ENCODE measurements around the gene CYP51A1. TPM values are rescaled to one million over a fixed set of nuclear protein-coding genes. Genes with fewer than 3 reads are reported as not detected.
A peak's percentile ranks its signal among the peaks of the same experiment; 100 is the strongest.

Gene CYP51A1
- total RNA-seq, 1 experiment from 2014 or later, result 80.0 TPM

DNA sequence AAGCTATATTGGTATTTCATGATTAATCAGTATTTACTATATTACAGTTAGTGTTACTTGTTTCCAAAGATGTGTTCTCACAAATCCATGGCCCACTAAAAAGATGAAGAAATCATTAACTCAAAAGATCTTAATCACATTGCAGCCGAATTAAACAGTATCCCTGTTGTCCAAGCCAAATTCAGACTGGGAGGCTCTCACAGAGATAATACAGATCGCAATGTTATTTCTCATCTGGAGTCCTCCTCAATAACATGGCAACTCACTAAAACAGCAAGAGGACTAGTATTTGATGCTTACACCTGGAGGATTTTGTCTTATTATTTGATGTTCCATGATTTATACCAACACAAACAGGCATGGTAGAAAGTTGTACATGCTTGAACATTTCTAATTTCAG, 23.4 kb downstream of the CYP51A1 start:
- DNase-seq, result no peak
- H3K4me3 Mint-ChIP-seq, result no peak overlapping the region
- H3K27ac ChIP-seq (ENCODE audit: insufficient read length, low read depth, low read length), result no peak overlapping the region
- H3K4me2 ChIP-seq (ENCODE audit: insufficient read depth, insufficient read length, low read length), result no peak overlapping the region
- no peak overlapping the region for H3K9ac ChIP-seq (ENCODE audit: extremely low read depth, insufficient read length, low read length)
- H2BK120ac ChIP-seq (ENCODE audit: low read depth, low read length, poor library complexity, severe bottlenecking), result no peak overlapping the region
- H3K36me3 Mint-ChIP-seq (ENCODE audit: insufficient read depth in 1 of 3, low read depth in 3 of 3), result peaks cover 5 to 41% (median 36%) of the 10 kb centered on the region in 3 experiments; a peak in 6 of 7 replicates
- H3K9me3 ChIP-seq (ENCODE audit: control insufficient read depth, low read depth, low read length), result no peaks in the 10 kb centered on the region
- H4K91ac ChIP-seq (ENCODE audit: insufficient read length, low read depth, low read length), result no peak overlapping the region
- peak overlapping the region in 1 of 3 experiments; percentile 50; a peak in 1 of 7 replicates for H3K27ac Mint-ChIP-seq
- no peaks in the 10 kb centered on the region for H3K79me2 ChIP-seq (ENCODE audit: insufficient read depth, low read length)
- H2AFZ ChIP-seq (ENCODE audit: low read length), result no peak overlapping the region
- no peak overlapping the region for H3K56ac ChIP-seq (ENCODE audit: insufficient read length, low read depth, low read length)
- no peak overlapping the region for H2BK15ac ChIP-seq (ENCODE audit: low read depth, low read length)
- H2BK20ac ChIP-seq (ENCODE audit: low read depth, low read length, poor library complexity, severe bottlenecking), result no peak overlapping the region
- H4K20me1 ChIP-seq (ENCODE audit: control insufficient read depth, insufficient read depth, insufficient read length), result no peaks in the 10 kb centered on the region
- no peak overlapping the region for H4K5ac ChIP-seq (ENCODE audit: insufficient read length, low read depth, low read length)
- H3K4me1 ChIP-seq (ENCODE audit: insufficient read depth, low read length), result no peaks in the 10 kb centered on the region
- no peak overlapping the region for H3T11ph ChIP-seq (ENCODE audit: low read length)
- no peak overlapping the region for H3K14ac ChIP-seq (ENCODE audit: insufficient read depth, low read length)
- H3K27me3 Mint-ChIP-seq (ENCODE audit: low read depth), result no peaks in the 10 kb centered on the region
- no peak overlapping the region for H2AK5ac ChIP-seq (ENCODE audit: insufficient read length, low read length)
- H2BK12ac ChIP-seq (ENCODE audit: insufficient read length, low read depth, low read length), result no peak overlapping the region
- H4K8ac ChIP-seq (replicated peaks; ENCODE audit: insufficient read length, low read depth, low read length), result no peak overlapping the region
- WGBS (ENCODE audit: extremely low coverage, insufficient read length, low lambda C conversion rate), result no CpG with 5 or more reads among the region's 2 CpGs
- no peak overlapping the region for H3K4ac ChIP-seq (ENCODE audit: low read depth, low read length)
- H3K18ac ChIP-seq (ENCODE audit: insufficient read length, low read depth, low read length), result no peak overlapping the region
- H3K27me3 ChIP-seq (ENCODE audit: insufficient read depth, low read length), result no peaks in the 10 kb centered on the region
- TF ChIP-seq, protein P1, sequence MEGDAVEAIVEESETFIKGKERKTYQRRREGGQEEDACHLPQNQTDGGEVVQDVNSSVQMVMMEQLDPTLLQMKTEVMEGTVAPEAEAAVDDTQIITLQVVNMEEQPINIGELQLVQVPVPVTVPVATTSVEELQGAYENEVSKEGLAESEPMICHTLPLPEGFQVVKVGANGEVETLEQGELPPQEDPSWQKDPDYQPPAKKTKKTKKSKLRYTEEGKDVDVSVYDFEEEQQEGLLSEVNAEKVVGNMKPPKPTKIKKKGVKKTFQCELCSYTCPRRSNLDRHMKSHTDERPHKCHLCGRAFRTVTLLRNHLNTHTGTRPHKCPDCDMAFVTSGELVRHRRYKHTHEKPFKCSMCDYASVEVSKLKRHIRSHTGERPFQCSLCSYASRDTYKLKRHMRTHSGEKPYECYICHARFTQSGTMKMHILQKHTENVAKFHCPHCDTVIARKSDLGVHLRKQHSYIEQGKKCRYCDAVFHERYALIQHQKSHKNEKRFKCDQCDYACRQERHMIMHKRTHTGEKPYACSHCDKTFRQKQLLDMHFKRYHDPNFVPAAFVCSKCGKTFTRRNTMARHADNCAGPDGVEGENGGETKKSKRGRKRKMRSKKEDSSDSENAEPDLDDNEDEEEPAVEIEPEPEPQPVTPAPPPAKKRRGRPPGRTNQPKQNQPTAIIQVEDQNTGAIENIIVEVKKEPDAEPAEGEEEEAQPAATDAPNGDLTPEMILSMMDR (conservative IDR thresholded peaks at IDR 0.05), result no peak
- H3K79me1 ChIP-seq (ENCODE audit: insufficient read depth, low read depth, low read length, poor library complexity, severe bottlenecking), result no peaks in the 10 kb centered on the region
- H3K23me2 ChIP-seq (ENCODE audit: insufficient read length, low read depth, low read length, poor library complexity, severe bottlenecking), result no peaks in the 10 kb centered on the region
- H3K9me3 Mint-ChIP-seq, result no peaks in the 10 kb centered on the region
- H3K23ac ChIP-seq (ENCODE audit: insufficient read length, low read depth, low read length), result no peak overlapping the region
- no peaks in the 10 kb centered on the region for H3K4me1 Mint-ChIP-seq
- H2BK5ac ChIP-seq (ENCODE audit: insufficient read length, low read length), result no peak overlapping the region

All from H9 (cell line).